ENCODE data around the gene TRIM46. TPM values are rescaled to one million over a fixed set of nuclear protein-coding genes. Genes with fewer than 3 reads are reported as not detected.

Gene TRIM46, protein sequence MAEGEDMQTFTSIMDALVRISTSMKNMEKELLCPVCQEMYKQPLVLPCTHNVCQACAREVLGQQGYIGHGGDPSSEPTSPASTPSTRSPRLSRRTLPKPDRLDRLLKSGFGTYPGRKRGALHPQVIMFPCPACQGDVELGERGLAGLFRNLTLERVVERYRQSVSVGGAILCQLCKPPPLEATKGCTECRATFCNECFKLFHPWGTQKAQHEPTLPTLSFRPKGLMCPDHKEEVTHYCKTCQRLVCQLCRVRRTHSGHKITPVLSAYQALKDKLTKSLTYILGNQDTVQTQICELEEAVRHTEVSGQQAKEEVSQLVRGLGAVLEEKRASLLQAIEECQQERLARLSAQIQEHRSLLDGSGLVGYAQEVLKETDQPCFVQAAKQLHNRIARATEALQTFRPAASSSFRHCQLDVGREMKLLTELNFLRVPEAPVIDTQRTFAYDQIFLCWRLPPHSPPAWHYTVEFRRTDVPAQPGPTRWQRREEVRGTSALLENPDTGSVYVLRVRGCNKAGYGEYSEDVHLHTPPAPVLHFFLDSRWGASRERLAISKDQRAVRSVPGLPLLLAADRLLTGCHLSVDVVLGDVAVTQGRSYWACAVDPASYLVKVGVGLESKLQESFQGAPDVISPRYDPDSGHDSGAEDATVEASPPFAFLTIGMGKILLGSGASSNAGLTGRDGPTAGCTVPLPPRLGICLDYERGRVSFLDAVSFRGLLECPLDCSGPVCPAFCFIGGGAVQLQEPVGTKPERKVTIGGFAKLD
- total RNA-seq, result under 0.01 TPM

DNA sequence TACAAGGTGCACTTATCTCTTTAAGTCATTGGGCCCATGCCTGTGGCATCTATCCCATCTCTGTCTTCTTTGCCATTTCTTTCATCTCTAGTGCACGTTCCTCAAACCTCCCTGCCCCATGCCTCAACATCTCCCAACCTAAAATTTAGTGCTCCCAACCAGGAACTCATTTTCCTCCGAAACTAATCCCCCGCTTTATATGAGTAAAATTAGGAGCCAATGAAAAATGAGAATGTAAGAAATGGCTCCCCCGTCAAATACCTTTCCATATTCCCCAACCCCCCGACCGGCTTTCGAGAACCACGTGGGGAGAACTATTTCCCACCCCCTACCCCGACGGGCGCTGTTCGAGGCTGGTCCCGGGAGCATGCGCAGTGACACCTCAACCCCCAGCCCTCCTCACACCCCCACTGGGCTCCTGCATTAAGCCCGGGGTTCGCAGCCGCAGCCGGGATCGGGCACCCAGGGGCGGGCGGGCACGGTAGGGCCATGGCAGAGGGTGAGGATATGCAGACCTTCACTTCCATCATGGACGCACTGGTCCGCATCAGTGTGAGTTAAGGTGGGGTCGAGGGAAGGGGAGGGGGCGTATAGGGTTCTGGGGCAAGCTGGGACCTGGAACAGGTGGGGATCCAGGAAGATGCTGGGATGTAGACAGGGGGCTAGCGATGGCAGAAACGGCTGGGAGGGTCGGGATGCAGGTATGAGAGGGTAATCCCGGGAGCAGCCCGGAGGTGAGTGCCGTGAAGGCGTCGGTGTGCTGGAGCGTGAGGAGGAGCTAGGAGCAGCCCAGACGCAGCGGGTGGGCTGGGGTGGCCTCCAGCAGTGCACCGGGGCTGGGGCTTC lies at the start of gene TRIM46:
Gene TRIM46, plus strand, starts transcription at position 372 of the 846 bp plus-strand sequence. Its CDS starts 118 bp downstream, at position 490.
- Histone ChIP-seq H3K9me3 (ENCODE audit: control insufficient read depth in 3 of 3, low read length in 3 of 3) (no peaks in the 10 kb centered on the region), H3K4me3 (ENCODE audit: low read length in 3 of 3) (peak within 1 kb of the TSS; percentile 89 to 96 (median 93)), H3K4me1 (ENCODE audit: control insufficient read depth in 3 of 3, insufficient read depth in 3 of 3, low read length in 3 of 3) (peaks cover 13 to 27% (median 21%) of the 10 kb centered on the region in 3 donors), H3K36me3 (ENCODE audit: control insufficient read depth in 3 of 3, insufficient read depth in 3 of 3, low read length in 3 of 3) (peaks cover 11 to 17% (median 11%) of the 10 kb centered on the region in 3 donors), H3K27ac (ENCODE audit: low read depth, low read length) (peak within 1 kb of the TSS; percentile 95), H3K27me3 (ENCODE audit: control insufficient read depth in 3 of 3, insufficient read depth in 3 of 3, low read length in 3 of 3) (peaks cover 12 to 13% (median 12%) of the 10 kb centered on the region in 3 donors), H3K9ac (ENCODE audit: low read depth in 1 of 3, low read length in 3 of 3) (peak within 1 kb of the TSS; percentile 91 to 97 (median 94))

DNA sequence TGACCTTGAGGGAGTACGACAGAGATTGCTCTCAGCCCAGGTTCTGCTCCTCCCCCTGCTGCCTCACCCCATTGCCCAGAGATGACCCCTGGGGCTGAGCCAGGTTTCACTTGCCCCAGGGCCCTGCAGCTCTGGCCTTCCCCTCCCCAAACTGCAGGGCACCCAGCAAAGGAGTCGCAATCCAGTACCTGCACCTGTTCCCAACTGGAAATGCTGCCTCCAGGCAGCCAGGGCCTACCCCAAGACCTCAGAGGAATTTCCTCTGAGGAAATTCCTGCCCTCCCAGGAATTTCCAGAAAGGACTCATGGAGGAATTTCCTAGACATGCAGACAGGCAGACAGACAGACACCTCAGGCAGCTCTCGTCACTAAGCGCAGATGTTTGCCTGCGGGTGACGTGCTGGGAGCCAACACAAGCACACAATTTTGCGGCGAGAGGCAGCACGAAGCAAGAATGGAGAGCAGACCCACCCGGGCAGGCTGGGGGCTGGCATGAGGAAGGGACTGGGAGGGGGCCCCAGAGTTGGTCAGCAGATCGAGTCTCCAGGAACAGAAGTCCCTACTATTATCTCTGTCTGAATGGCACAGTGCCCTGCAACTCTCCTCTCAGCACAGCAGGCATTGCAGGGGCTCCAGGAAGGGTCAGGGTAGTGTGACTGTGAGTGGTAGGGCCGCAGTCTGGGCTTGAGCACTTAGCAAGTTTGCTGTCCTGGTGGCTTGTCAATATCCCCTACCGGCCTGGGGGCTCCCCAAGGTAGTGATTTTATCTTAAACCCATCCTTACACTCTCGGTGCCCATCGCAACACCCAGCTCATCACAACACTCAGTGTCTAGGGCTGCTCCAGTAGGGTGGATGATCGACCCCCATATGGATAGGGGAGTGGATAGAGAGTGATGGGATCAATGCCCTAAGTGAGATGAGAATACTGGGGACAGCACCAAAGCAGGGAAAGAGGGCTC lies 48.9 kb upstream of the TRIM46 start:
- Histone ChIP-seq H3K9me3 (ENCODE audit: control insufficient read depth in 3 of 3, low read length in 3 of 3) (no peaks in the 10 kb centered on the region), H3K27ac (ENCODE audit: low read depth, low read length) (no peak overlapping the region), H3K4me1 (ENCODE audit: control insufficient read depth in 3 of 3, insufficient read depth in 3 of 3, low read length in 3 of 3) (peaks cover 32 to 41% (median 41%) of the 10 kb centered on the region in 3 donors), H3K27me3 (ENCODE audit: control insufficient read depth in 3 of 3, insufficient read depth in 3 of 3, low read length in 3 of 3) (peaks cover 0 to 39% (median 37%) of the 10 kb centered on the region in 3 donors), H3K4me3 (ENCODE audit: low read length in 3 of 3) (no peak overlapping the region), H3K9ac (ENCODE audit: low read depth in 1 of 3, low read length in 3 of 3) (no peak overlapping the region), H3K36me3 (ENCODE audit: control insufficient read depth in 3 of 3, insufficient read depth in 3 of 3, low read length in 3 of 3) (no peaks in the 10 kb centered on the region)

DNA sequence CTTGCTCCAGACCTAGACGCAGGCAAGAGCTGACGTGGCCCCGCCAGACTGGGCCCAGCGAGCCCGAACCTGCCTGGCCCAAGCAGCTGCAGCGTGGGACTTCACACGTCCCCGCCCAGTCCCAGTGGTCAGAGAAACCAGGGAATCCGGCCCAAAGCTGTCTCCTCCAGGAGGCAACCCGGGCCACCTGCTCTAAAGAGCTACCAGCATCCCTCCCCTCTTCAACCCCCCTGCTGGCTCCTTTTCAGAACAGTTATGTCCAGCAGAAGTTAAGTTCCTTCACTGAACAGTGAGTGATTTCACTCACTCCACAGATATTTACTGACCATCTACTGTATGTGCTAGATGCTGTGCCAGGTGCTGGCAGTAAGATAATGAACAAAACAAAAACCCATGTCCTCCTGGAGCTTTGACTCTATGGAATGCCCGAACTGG lies 48.1 kb upstream of the TRIM46 start:
- H3K4me1 ChIP-seq (ENCODE audit: control insufficient read depth in 3 of 3, insufficient read depth in 3 of 3, low read length in 3 of 3), result peaks cover 38 to 45% (median 45%) of the 10 kb centered on the region in 3 donors
- peaks cover 0 to 41% (median 39%) of the 10 kb centered on the region in 3 donors for H3K27me3 ChIP-seq (ENCODE audit: control insufficient read depth in 3 of 3, insufficient read depth in 3 of 3, low read length in 3 of 3)

DNA sequence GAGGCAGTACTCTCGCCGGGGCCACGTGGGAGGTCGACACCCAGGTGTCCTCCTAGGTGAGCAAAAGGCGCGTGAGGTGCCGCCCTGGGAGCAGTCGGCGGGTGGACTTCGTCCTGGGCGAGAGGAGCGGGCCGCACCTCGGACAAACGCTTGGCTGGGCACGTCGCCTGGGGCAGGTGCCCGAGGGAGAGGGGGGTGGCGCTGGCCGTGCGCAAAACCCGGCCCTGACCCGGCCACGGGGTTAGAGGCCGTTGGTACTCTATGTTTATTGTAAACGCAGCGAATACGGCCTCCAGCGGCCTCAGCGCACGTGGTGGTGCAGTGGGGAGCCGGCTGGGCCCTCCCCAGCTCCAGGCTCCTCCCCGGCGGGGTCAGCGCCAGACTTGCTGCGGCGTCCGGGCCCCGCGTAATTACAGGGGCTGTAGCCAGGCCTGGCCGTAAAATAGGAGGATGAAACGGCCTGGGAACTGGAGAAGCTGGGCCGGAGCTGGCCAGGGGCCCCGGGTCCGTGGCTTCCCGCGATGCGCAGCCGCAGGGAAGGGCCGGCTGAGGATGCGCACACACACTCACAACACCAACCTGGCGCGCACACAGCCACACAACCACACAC lies 47.6 kb upstream of the TRIM46 start:
- peaks cover 0 to under 1% (median 0%) of the 10 kb centered on the region in 3 donors for H3K36me3 ChIP-seq (ENCODE audit: control insufficient read depth in 3 of 3, insufficient read depth in 3 of 3, low read length in 3 of 3)
- peaks cover 43 to 47% (median 45%) of the 10 kb centered on the region in 3 donors for H3K4me1 ChIP-seq (ENCODE audit: control insufficient read depth in 3 of 3, insufficient read depth in 3 of 3, low read length in 3 of 3)
- H3K4me3 ChIP-seq (ENCODE audit: low read length in 3 of 3), result peak overlapping the region; percentile 45 to 73 (median 63)
- peak overlapping the region in 2 of 3 donors; percentile 12 to 79 for H3K9ac ChIP-seq (ENCODE audit: low read depth in 1 of 3, low read length in 3 of 3)
- peaks cover 0 to 41% (median 39%) of the 10 kb centered on the region in 3 donors for H3K27me3 ChIP-seq (ENCODE audit: control insufficient read depth in 3 of 3, insufficient read depth in 3 of 3, low read length in 3 of 3)
- peak overlapping the region; percentile 60 for H3K27ac ChIP-seq (ENCODE audit: low read depth, low read length)
- H3K9me3 ChIP-seq (ENCODE audit: control insufficient read depth in 3 of 3, low read length in 3 of 3), result no peaks in the 10 kb centered on the region

More for the DNA sequence above, 48.1 kb upstream of the TRIM46 start:
- H3K9me3 ChIP-seq (ENCODE audit: control insufficient read depth in 3 of 3, low read length in 3 of 3), result no peaks in the 10 kb centered on the region
- no peak overlapping the region for H3K4me3 ChIP-seq (ENCODE audit: low read length in 3 of 3)
- H3K9ac ChIP-seq (ENCODE audit: low read depth in 1 of 3, low read length in 3 of 3), result no peak overlapping the region
- H3K36me3 ChIP-seq (ENCODE audit: control insufficient read depth in 3 of 3, insufficient read depth in 3 of 3, low read length in 3 of 3), result no peaks in the 10 kb centered on the region
- H3K27ac ChIP-seq (ENCODE audit: low read depth, low read length), result no peak overlapping the region

DNA sequence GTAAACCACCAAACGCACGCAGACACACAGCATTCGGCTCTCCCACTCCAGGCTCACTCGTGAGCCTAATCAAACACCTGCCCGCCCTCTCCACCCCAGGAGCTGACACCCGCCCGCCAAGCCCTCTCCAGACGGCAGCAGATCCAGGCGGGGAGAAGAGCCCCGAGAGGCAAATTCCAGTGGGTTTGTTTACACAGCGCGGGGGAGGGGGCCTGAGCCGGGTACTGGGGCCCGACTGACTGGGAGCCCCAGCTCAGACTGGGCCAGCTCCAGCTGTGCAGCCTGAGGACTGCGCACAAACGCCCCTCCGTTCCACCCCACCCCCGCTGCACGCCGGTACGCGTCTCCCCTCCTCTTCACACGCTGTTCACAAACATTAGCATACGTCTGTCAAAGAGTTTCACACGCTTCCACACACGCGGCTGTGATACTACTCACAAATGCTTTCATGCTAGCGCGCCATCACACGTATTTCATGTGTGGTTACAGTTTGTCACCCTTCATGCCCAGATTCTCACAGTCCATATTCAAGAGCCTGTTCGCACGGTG lies 47.0 kb upstream of the TRIM46 start:
- H3K27me3 ChIP-seq (ENCODE audit: control insufficient read depth in 3 of 3, insufficient read depth in 3 of 3, low read length in 3 of 3), result peaks cover 0 to 41% (median 39%) of the 10 kb centered on the region in 3 donors

DNA sequence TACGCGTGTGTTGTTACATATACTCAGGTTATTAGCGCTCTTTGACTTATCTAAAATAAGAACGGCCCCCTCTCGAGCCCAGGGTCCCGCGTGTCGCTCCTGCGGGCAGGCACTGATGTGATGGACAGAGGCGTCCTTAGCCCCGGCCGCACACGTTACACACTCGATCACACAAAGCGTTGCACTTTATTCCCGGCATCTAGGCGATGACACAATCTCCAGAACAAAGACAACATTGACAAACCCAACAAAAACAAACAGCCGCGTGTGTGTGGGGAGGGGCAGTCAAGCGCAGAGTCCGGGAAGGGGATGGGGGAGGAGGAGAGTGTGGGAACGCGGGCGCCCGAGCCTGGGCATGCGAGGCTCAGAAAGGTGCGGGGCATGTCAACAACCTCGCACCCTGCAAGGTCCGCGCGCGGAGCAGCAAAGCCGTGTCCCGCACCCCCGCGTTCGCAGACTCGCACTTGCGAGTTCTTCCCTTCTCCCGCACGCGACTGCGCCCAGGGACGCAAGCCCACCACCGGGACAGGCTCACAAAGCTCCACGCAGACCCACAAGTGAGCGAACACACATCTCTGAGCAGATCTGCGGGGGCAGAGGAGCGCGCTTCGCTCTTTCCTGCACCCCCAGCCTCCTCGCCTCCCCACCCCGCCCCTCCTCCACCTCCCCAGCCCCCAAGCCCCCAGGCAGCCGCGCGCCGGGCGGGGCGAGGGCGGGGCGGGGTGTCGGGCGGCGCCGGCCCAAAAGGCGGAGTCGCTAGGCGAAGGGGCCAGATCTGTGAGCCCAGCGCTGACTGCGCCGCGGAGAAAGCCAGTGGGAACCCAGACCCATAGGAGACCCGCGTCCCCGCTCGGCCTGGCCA lies 46.3 kb upstream of the TRIM46 start, which contains the start of gene EFNA1:
Gene EFNA1, plus strand, starts transcription at position 772 of the 862 bp plus-strand sequence. CDS start 102 bp downstream, outside the sequence.
- Histone ChIP-seq H3K4me1 (ENCODE audit: control insufficient read depth in 3 of 3, insufficient read depth in 3 of 3, low read length in 3 of 3) (peaks cover 48 to 56% (median 53%) of the 10 kb centered on the region in 3 donors), H3K27ac (ENCODE audit: low read depth, low read length) (peak within 1 kb of the TSS; percentile 68), H3K9ac (ENCODE audit: low read depth in 1 of 3, low read length in 3 of 3) (peak within 1 kb of the TSS; percentile 67 to 87 (median 85)), H3K4me3 (ENCODE audit: low read length in 3 of 3) (peak within 1 kb of the TSS; percentile 76 to 88 (median 82)), H3K27me3 (ENCODE audit: control insufficient read depth in 3 of 3, insufficient read depth in 3 of 3, low read length in 3 of 3) (peaks cover 0 to 41% (median 39%) of the 10 kb centered on the region in 3 donors), H3K36me3 (ENCODE audit: control insufficient read depth in 3 of 3, insufficient read depth in 3 of 3, low read length in 3 of 3) (peaks cover 5 to 7% (median 6%) of the 10 kb centered on the region in 3 donors), H3K9me3 (ENCODE audit: control insufficient read depth in 3 of 3, low read length in 3 of 3) (no peaks in the 10 kb centered on the region)

More for the DNA sequence above, 47.0 kb upstream of the TRIM46 start:
- peaks cover 2 to 4% (median 2%) of the 10 kb centered on the region in 3 donors for H3K36me3 ChIP-seq (ENCODE audit: control insufficient read depth in 3 of 3, insufficient read depth in 3 of 3, low read length in 3 of 3)
- H3K4me1 ChIP-seq (ENCODE audit: control insufficient read depth in 3 of 3, insufficient read depth in 3 of 3, low read length in 3 of 3), result peaks cover 48 to 52% (median 48%) of the 10 kb centered on the region in 3 donors
- no peaks in the 10 kb centered on the region for H3K9me3 ChIP-seq (ENCODE audit: control insufficient read depth in 3 of 3, low read length in 3 of 3)
- peak overlapping the region; percentile 68 to 80 (median 73) for H3K4me3 ChIP-seq (ENCODE audit: low read length in 3 of 3)
- H3K27ac ChIP-seq (ENCODE audit: low read depth, low read length), result peak overlapping the region; percentile 60
- peak overlapping the region; percentile 12 to 79 (median 62) for H3K9ac ChIP-seq (ENCODE audit: low read depth in 1 of 3, low read length in 3 of 3)

DNA sequence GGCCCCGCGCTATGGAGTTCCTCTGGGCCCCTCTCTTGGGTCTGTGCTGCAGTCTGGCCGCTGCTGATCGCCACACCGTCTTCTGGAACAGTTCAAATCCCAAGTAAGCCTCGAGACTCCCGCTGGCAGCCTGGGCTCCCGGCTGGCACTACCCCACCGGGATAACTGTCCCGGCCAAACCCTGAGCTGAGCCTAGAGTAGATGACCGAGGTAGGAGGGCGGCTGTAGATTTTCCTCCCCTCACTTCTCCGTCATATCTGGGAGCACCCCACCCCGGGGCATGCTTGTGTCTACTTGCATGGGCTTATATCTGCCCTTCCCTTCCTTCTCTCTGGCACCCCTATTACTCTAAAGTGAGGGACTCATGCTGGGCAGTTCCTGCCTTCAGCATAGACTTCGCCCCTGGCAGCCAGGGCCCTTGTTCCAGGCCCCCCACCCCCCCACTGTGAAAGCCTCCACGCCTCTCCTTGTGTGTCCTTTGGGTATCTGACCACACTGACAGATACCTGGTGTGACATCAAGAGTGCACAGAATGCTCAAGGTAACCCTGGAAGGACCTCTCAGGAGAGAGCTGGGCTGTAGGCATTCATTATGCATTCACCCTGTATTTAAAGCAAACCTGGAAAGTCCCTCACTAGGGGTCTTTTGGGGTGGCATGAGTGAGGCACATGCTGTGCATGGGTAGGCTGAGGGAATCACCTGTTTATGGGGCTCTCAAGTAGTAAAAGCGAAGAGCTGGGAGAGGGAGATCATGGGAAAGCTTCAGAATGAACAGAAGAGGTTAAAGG lies 45.5 kb upstream of the TRIM46 start:
- H3K27ac ChIP-seq (ENCODE audit: low read depth, low read length), result peak overlapping the region; percentile 68
- H3K9ac ChIP-seq (ENCODE audit: low read depth in 1 of 3, low read length in 3 of 3), result peak overlapping the region; percentile 67 to 87 (median 85)
- peak overlapping the region; percentile 76 to 88 (median 82) for H3K4me3 ChIP-seq (ENCODE audit: low read length in 3 of 3)
- no peaks in the 10 kb centered on the region for H3K9me3 ChIP-seq (ENCODE audit: control insufficient read depth in 3 of 3, low read length in 3 of 3)
- peaks cover 5 to 9% (median 6%) of the 10 kb centered on the region in 3 donors for H3K36me3 ChIP-seq (ENCODE audit: control insufficient read depth in 3 of 3, insufficient read depth in 3 of 3, low read length in 3 of 3)
- H3K4me1 ChIP-seq (ENCODE audit: control insufficient read depth in 3 of 3, insufficient read depth in 3 of 3, low read length in 3 of 3), result peaks cover 49 to 56% (median 53%) of the 10 kb centered on the region in 3 donors
- peaks cover 0 to 41% (median 39%) of the 10 kb centered on the region in 3 donors for H3K27me3 ChIP-seq (ENCODE audit: control insufficient read depth in 3 of 3, insufficient read depth in 3 of 3, low read length in 3 of 3)

Measured in skeletal muscle tissue (tissue), 4 donors.